COLO668 (cell line): ENCODE data around the gene COL23A1.

Source experiments
- DNase-seq: peaks from one replicate; lab custom pipeline; 2025; ENCODE audit not compliant: unreplicated experiment; lab: John Stamatoyannopoulos, UW

COL23A1 gene

DNA sequence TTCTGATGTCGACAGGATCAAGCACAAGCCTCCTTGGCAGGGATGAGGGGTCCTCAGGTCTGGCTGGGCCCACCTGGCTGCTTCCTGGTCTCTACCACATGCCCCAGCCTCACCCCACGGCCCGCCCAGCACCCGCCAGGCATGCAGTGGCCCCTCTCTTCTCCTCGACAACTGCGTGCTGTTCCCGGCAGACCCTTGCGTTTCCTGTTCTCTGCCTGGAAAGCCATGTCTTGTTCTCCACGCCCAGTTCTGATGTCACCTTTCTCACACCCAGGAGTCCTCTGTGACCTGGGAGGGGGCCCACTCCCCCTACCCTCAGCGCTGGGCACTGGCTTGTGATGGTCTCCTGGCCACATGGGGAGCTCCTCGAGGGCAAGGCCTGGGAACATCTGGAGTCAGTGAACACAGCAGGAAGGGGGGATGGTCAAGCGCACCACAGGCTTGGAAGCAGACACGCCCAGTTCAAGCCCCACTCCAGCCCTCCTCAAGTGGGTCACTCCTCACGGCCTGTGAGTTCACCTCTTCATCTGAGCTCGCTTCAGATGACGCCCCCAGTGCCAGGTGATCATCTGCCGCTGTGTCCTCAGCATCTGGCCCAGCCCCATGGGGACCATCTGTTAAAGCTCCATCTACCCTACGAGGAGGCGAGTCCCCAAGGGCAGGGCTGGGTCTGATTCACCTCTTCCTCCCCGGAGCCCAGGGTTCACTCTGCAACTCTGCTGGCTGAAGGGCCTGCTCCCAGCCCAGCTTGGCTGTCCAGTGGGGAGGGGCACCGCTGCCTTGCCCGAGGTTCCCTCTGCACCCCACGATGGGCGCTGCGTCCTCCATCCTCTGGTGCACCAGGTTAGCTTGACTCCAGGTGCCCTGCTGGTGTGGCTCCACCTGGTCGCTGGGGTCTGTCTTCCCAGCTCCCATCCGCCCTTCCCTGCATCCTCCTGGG is 224.4 kb downstream of the COL23A1 start:
- DNase-seq: no peak

DNA sequence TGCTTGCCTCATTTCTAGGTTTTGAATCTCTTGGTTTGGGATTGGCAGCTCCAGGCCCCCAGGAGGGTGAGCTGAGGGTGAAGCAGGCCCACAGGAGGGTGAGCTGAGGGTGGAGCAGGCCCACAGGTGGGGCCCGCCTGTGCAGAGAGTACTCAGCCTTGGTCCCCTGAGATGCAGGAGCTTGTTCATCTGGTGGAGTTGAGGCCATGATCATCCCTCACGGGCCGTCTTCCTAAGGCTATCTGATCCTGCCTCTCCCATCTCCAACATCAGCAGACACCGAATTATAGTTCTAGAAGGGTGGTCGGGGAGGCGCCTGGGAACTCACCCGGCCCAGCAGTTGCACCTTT is 225.9 kb downstream of the COL23A1 start:
- no peak for DNase-seq

DNA sequence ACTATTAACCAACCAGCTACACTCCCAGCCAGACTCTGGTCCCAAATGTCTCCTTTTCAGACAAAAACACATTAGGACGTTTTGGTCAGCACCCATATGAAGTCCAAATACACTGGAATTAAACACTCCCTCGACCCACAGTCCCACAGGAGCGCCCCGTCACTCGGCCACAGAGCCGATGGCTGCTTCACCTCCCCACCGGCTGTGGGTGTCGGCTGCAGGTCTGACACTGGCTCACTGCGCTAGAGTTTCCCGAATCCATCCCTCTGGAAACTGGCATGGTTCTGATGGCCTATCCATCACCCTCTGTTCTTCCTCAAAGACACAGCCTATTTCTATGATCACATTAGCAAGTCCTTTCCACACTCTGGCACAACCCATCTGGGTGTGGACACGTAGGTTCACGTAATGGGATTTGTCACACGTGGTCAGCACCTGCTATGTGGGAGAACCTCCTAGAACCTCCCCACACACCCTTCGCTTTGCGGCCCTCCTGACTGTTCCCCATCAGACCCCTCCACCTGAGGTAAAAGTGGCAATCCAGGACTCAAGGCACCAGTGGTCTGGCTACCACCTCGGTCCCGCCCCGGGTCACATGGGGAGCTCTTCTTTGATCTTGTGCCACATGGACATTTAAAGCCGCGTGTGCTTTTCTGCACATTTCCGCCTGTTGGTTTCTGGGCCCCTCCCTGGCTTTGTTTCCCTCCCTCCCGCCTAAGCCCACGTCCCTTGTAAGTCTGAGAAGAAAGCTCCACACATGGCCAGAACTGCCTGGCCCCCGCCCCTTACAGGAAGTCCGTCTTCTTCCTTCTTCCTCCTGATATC is 226.5 kb downstream of the COL23A1 start:
- no peak for DNase-seq

DNA sequence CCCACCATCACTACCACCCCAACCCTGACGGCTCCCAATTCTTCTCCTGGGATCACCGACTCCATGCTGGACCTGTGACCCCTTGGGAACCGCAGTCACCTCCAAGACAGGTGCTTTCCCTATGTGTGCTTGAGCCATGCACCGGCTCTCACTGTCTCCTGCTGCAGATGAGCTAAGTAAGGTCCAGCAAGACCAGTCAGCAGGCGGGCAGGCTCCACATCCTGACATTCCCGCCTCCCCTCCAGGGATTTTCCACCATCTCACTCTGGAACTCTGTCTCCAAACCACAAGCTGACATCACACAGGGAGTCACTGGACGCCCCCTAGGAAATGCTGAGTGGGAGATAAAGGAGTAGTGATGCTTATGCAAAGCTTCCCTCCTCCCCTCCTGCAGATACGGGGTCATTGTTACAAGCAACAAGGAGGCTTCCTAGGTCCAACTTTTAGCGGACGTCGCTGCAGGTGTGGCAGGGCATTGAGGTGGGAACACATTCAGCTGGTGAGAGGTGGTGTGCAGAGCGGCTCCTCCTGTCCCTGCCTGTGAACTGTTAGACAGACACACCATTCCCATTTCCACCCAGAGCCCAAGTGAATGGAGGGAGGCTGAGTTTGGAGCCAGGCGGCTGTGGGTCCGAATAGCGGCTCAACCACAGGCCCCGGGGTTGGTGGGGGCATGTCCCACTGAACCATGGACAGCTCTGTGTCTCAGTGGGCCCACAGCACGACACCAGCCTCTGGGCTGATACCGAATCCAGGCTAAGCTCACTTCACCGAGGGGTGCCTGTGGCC is 228.3 kb downstream of the COL23A1 start:
- DNase-seq: no peak

DNA sequence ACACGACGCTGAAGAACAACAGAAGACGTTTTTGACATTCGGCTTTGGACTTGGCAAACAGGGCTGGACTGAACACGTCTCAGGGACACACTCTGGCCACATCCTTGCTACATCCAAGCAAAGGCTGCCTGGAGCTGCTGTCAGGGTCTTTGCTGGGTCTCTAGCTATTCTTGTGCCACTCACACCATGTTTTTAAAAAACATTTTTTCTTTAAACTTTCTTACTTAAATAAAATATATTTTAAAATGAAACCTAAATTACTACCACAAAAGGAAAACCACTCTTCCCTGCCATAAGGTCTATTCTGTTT is 229.3 kb downstream of the COL23A1 start:
- no peak for DNase-seq

DNA sequence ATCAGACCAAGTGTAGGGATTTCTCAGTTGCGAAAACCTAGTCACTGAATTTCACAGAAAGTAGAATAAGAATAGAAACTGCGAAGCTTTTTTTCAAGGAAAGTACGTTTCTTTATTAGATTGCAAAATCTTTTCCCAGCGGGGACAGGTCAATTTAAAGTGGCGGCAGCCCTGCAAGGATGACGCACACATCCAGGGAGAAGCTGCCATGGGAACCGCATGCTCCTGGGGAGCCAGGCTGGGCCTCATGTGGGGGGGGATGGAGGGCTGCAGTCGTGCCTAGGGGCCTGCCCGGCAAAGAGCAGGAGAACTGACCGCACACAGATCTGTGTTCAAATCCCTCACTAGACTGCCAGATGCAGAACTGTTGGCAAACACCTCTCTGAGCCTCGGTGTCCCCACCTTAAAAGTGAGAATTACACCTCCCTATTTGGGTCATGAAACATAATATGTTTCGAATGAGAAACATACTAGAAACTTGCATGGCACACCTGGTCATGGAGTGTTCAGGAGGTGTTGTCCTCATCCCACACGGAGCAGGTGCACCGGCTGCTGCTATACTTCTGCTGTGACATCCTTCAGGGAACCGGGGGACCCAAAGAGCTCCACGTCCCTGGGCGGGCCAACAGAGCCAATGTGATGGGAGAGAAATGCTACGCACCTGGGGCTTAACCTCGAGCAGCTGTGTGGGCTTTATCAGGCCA is 229.8 kb downstream of the COL23A1 start:
- DNase-seq: no peak

DNA sequence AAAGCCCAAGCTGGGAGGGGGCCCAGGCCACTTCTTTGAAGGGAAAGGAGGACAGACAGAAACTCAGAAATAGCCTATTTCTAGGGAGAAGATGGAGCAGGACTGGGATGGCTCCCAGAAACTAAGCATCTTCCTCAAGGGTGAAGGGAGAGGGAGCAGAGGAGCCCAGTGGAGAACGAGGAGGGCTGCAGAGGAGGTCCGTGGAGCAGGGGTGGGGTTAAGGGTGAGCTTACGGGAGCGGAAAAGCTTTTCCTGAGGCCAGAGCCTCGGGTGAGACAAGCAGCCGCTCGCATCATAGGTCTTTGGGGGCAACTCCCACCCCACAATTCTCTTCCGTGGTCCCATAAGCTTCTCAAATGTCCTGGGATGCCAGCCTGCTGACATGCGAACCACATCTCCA is 230.5 kb downstream of the COL23A1 start:
- no peak for DNase-seq

DNA sequence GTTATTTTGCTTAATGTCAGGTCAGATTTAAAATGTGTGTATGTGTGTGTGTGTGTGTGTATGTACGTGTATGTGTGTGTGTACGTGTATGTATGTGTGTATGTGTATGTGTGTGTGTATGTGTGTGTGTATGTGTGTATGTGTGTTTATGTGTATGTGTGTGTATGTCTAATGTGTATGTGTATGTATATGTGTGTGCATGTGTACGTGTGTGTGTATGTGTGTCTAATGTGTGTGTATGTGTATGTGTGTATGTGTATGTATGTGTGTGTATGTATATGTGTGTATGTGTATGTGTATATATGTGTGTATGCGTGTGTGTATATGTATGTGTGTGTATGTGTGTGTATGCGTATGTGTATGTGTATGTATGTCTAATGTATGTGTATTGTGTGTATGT is 232.5 kb downstream of the COL23A1 start:
- DNase-seq: no peak

DNA sequence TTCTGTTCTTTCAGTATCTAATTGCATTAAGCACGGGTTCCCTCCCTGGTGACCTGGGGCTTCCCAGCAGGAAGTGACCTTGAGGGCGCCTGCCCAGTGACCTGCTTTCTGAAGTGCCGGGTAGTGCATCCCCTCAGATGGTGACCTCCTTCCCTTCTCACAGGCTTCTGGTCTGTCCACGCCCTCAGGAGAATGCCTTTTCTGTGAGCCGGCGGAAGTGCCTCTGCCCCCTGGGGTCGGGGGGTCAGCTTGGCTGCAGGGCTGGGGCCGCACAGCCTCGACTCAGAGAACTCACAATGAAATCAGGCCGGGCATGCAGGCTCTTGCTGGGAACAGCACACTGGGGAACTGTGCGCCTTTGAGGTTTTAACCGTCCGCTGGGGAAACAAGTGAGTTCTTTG is 233.1 kb downstream of the COL23A1 start:
- no peak for DNase-seq

DNA sequence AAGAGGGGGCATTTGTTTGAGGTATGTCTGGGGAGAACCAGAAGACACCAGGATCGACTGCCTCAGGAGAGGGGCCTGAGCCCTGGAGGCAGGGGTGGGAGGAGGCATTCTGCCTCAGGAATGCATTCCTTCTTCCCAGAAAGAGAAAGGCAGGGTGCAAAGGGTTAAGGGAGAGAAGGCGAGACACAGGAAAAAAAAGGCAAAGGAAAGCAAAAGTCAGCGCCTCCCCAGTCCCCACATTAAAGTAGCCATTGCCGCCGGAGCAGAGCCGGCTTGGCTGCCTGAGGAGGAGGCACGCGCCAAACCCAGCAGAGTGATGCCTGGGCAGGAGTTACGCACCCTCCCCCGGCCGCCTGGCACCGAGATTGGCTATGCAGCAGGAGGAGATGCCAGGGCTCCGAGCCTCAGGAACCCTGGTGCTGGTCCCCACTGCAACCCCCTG is 233.7 kb downstream of the COL23A1 start:
- no peak for DNase-seq

DNA sequence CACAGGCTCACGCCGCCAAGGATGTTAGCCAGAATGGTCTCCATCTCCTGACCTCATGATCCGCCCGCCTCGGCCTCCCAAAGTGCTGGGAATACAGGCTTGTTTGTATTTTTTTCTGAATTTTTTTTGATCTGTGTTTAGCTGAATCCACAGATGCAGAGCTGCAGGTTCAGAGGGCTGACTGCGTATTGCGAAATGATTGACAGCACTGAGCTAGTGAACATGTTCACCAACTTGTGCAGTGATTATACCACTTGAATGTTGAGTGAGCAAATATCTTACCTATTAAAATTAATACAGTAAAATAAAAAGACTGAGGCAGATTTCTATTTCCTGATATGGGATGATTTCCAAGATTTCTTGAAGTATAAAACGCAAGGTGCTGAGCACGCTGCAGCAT is 234.5 kb downstream of the COL23A1 start:
- no peak for DNase-seq

DNA sequence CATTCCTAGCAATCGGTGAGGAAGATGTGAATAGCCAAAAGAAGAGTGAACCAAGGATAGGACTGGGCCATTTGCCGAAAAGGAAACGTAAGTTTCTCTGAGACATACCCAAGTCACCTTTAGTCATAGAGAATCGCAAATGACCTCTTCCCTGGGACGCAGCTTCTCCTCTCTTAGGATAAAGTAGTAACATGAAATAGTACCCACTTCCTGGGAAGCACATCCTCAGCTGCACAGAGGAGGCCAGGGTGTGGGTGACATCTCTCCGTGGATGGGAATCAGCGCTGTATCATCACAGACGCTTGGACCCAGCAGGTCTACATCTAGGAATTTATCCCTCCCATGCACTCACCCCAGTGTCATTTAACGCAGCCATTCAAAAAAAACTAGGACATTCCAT is 236.7 kb downstream of the COL23A1 start:
- DNase-seq: no peak

DNA sequence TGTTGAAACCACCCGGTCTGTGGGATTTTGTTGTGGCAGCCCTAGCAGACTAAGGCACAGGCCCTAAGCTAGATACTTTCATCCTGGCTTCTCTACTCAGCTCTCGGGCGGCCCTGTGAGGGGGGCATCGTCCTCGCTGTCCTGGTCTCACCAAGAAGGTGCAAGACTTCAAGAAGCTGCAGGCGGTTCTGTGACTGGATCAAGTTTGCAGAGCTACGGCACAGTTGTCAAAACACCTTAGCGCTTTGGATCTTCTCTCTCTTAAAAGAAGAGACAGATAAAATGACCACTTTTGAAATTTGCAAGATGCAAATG is 238.2 kb downstream of the COL23A1 start:
- DNase-seq: no peak

DNA sequence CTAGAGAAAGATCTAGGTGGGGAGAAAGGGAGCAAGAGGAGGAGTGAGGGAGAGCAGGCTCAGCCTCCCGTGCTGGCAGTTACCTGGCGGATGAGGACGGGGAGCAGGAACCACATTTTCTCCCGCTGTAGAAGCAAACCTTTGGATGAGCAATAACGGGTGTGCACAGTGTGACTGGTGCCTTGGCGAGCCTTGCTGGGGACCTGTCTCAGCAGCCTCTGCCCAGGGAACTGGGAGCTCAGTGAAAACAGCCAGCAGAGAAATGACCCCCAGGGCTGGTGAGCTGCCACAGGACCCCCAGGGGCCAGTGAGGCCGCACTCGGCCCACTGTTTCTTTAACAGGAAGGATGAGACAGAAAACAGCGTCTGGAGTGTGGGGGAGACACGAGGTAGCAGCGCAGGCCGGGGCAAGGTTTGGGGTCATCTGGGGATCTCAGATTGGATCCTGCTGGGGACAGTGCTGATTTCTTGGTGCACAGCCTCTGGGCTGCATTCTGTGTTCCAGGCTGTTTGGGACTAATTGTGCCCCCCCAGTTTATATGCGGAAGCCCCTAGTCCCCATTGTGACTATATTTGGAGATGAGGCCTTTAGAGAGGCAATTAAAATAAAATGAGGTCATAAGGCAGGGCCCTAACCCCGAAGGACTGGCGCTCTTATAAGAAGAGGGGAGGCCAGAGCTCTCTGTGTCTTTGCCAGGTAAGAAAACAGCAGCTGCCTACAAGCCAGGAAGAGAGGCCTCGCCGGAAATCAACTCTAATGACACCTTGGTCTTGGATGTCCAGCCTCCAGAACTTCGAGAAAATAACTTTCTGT is 238.8 kb downstream of the COL23A1 start:
- no peak for DNase-seq

DNA sequence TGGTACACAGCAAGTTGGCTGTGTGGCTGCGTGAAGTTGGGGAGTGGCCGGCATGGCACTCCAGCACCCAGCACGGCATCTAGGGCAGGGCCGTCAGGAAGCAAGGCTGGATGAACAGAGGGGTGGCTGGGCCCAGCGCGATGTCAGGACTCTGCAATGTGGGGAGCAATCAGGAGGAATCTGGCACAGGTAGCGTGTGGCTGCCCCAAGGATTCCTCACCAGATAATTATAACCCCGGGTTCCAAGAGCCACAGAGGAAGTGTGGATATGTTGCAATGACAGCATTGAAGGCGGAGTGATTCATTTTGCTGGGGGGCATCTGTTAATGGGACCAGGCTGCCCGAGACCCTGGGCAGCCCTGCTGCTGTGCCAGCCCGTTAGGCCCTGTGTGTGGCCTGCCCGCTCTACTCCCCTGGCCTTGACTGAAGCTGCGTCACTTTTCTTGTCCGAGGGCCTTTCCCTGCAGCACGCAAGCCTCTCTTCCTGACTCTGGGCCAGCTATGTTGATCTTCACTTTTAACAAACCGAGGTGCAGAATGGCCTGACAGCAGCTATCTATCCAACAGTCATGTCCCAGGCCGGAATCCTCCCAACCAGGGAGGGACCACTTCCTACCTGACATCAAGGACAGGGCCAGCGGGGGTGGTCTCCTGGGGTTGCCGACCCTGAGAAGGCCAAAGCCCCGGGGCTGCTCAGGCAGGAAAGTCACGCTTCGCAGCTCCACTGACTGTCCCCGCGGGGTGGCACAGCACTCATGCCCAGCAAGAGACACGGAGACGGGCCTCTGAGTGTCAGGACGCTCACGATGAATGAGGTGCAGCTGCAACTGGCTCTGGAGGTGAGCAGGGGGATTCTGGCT is 239.6 kb downstream of the COL23A1 start:
- no peak for DNase-seq

DNA sequence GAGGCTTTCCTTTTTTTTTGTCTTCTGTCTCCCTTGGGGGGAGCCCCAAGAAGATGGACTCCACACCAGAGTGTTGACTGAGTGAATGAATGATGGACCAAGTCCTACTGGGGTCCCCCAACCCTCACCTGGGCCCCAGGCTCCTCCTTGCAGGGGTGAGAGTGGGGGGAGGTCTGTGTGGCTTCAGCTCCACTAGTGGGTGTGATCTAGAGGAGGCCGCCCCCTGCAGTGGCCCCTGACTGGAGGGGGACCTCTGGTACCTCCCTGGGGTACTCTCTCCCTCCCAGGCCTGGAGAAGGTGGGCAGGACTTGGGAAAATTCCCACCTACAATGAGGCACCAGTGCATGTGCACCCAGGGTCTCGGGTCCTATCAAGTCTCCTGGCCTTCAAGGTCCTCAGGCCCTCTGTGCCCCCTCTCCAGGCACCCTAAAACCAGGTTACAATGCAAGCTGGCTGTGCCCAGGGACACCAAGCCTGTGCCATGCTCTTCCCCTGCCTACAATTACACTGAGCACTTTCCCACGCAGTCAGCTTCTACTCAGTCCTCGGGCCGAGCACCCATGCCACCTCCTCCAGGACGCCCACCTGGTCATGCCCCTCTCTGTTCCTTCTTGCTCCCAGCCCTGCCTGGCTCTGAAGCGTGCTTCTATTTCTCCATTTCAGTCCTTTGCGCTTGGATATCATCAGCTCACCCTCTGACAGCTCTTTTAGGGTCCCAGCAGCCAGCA is 240.4 kb downstream of the COL23A1 start:
- no peak for DNase-seq

DNA sequence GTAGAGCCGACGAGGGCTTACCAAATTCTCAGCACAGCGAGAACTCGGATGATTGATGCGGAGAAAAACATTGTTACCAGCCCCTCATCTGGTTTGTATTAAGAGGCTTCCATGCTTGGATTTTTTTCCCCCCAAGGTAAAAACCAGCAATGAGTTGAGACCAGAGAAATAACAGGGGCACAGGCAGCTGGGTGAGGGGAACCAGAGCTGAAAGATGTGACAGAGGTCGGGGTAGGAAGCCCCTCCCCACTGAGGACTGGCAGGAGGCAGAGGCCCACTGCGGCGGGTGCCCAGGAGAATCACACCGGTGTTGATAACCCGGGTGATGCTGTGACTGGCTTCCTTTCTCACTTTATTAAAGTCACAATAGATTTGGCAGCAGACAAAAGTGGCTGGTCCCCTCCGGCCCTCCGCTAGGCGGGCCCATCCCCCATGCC is 241.1 kb downstream of the COL23A1 start:
- DNase-seq: no peak

DNA sequence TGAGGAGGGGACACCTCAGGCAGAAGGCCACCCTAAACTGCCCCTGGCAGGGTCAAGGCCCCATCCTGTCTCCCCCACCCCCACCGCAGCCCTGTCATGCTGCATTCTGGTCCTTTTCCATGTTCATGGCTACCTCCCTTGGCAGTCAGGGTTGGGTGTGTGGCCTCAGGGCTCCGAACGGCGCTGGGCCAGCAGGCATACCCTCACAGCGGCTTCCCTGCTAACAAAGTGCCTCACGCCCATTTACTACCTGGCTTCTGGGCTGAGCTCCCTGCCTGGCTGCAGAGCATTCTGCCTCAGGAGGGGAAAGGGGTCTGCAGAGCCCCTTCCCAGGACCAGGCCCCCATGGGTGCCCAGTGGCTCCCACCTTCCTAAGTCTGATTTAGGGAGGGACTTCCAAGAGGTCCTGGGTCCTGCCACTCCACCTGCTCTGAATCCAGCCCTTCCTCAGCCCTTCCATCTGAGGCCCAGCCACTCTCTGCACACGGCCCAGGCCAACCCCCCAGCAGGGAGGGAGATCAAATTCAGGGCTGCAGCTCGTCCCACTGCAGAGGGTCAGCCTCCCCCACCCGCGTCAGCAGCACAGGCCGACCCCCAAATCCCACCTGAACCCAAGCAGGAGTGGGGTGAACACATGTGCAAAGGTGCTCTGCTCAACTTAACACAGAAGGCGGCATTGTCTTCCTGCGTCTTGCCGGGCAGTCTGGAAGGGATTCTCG is 241.7 kb downstream of the COL23A1 start:
- no peak for DNase-seq
